Stimulated activated CD4-positive, alpha-beta T cell treated with anti-CD3 and anti-CD28 coated beads, Interleukin-4, amount 100 ng/mL, for 24 hours (primary cell): ENCODE results near the gene TXLNB.

Source experiments
- DNase-seq: peaks from one replicate; pipeline ENCODE4 v3.0.0-alpha.2; 2020

The TXLNB gene

GRCh38 chr6:139291813-139292619 is at the start of gene TXLNB:
TXLNB (minus strand) TSS chr6:139291998; CDS start chr6:139288899, 3,099 bp downstream.
- peak; percentile 90 for DNase-seq

DNA sequence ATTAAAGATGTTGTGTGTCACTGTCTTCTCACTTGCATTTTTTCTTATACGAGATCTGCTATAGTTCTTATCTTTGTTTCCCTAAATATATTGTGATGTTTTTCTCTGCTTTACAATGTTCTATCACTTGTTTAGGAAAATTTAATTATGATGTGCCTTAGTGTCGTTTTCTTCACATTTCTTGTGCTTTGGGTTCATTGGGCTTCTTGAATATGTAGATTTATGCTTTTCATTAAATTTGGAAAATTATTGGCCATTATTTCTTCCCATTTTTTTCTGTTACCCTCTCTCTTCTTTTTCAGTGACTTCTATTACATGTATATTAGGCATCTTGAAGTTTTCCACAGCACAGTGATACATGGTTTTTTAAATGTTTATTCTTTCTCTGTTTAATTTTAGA is 49.3 kb upstream of the TXLNB start:
- DNase-seq: no peak

- DNase-seq: no peak
Observed at GRCh38 chr6:139338795-139339194, 47.0 kb upstream of the TXLNB start.

DNA sequence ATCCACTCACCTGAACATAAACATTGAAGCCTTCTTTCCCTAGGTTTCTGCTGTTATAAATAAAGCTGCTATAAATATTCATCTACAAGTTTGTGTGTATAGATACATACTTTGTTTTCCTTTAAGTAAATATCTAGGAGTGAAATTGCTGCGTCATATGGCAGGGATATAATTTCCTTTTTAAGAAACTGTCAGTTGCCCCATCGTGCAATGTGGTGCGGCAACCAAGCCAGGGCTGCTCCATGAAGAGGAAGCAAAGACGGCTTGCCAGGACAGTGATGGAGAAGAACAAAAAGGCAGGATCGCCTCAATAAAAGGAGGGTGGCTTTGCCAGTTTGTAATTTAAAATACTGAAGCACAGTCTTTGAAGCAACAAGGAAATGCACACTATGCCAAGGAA is 46.0 kb upstream of the TXLNB start:
- no peak for DNase-seq

DNA sequence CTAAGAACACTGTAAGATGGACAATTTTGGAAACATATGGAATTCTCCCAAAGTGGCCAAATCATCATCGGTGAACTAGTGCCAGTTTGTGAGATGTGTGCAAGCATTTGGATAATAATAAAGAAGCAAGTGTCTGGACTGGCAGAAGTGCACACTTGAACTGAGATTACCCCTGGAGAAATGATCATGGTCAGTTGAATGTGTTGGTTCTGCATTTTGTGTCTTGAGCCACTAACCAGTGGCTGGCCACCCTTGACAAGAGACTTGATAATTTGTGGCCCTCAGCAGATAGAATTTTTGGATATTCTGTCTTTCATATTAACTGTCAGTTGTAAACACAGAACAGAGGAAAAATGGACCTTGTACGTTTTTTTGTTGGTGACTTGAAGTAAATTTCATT is 45.2 kb upstream of the TXLNB start:
- DNase-seq: no peak

GRCh38 chr6:139336488-139336887 is 44.7 kb upstream of the TXLNB start:
- no peak for DNase-seq

GRCh38 chr6:139335447-139336210 is 43.8 kb upstream of the TXLNB start:
- DNase-seq: no peak

DNA sequence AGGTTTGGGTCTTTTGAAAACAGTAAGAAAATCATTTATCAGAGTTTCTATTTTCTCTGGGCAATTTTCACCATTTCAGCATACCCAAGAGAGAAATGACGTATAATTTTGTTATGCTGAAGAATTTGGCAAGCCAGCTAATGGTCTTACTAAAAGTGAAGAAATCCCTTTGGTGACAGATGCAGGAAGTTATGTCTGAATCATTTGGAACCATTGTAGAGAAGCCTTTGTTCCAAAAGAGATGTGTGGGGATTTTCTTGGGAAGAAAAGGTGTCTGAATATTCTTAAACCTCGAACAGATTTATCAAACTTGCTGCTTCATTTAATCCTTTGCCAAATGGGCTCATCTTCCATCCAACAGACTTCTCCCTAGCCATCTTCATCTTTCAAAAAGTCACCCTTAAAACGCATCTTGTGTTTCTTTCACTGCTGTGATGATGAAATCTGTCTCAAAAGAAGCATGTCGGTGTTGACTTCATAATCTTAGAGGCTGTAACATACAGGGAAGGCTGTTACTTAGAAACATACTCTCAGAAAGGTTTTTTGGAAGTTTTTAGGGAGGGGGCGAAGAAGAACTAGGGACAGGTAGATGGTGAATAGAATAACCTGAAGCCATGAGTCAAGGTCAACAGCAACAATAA is 43.1 kb upstream of the TXLNB start:
- DNase-seq: no peak

DNA sequence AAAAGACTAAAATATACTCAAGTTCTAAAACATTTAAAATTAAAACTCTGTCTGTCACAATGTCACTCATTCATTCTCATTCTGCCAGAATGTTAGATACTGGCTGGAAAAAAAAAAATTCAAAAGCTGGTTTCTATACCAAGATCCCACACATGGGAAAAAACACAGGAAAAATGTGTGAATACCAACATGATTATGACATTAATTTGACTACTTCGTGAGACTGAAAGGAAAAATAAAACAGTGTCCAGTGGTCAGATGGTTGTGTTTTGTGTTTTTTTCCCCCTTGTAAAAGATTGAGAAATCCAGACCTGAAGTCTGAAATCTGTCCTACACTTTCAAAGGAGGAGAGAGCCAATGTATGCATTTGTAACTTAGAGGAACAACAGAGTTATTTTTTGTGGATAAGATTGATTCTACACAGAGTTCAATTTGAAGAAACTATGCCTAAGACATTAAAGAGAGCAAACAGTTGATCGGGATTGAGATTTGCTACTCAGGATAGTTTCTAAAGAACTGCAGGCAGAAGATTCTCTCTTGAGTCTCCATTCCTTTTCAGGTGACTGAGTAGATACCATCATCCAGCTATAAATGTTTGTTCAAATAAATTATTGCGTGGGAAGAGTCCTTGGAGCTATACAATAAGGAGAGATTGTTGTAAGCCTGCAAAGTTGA is 39.2 kb upstream of the TXLNB start:
- no peak for DNase-seq

- no peak for DNase-seq
Observed at GRCh38 chr6:139330306-139330705, 38.5 kb upstream of the TXLNB start.

- no peak for DNase-seq
Observed at GRCh38 chr6:139329224-139329623, 37.4 kb upstream of the TXLNB start.

GRCh38 chr6:139327038-139327437 is 35.2 kb upstream of the TXLNB start:
- DNase-seq: no peak

GRCh38 chr6:139325686-139326085 is 33.9 kb upstream of the TXLNB start:
- no peak for DNase-seq

GRCh38 chr6:139325125-139325524 is 33.3 kb upstream of the TXLNB start:
- DNase-seq: no peak

DNA sequence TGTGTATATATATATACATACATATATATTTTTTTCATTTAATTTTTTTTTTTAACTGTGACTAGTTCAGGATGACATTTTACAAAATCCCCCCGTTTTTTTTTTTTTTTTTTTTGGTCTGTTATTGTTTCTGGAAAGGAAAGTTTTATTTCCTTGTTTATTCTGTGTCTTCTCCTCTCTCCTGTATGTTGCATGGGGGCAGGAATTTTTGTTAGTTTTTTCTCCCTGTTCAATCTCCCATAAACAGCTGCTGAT is 32.4 kb upstream of the TXLNB start:
- no peak for DNase-seq

DNA sequence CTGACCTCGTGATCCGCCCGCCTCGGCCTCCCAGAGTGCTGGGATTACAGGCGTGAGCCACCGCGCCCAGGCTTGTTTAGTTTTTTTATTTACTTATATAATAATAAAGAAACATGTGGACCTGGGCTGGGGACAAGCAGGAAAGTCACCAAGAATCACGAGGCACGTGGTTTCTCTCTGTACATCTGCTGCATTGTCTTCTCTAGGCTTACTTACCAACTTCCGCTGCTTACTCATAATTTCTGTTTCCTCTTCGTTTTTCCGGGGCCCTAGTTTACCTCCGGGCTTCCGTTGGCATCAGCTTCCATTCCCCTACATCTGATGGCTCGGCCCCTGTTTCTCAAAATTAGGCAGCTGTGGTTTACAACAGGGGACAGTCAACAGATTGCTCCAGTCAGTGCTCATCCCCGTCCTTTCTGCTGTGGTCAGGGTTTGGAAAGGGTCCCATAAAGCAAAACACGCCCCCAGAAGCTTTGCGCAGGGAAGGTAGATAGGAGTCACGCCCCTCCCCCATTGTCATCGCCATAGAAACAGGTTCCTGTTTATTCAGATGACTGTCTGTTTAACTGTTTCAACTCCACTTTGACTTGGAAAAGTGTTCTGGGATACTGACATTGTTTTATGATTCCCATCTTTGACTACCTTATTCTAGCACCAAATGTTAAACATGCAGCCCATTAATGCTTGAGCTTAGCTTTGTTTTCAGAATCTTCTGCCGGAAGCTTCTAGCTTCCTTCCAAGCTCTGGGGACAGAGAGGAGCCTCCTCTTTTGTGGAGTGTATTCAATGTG is 31.9 kb upstream of the TXLNB start:
- DNase-seq: peak; percentile 82

DNA sequence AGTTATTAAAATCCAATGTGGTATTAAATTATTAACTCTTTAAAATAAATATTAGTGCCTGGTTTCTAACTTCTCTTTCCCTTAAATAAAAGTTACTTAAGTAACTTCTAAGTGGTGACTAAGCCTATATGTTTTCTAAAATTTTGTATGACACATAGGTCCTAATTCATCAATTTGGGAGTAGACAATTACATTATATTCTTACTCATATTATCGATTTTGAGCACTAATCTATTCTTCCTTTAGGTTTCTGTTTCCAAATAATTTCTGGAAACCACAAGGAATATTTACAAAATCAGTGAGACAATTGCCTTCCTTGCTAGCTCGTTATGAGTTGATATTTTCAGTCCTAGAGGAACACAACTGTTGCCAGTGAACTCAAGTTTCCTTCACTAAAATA is 28.3 kb upstream of the TXLNB start:
- DNase-seq: no peak

GRCh38 chr6:139316622-139317317 is 25.0 kb upstream of the TXLNB start:
- DNase-seq: no peak

DNA sequence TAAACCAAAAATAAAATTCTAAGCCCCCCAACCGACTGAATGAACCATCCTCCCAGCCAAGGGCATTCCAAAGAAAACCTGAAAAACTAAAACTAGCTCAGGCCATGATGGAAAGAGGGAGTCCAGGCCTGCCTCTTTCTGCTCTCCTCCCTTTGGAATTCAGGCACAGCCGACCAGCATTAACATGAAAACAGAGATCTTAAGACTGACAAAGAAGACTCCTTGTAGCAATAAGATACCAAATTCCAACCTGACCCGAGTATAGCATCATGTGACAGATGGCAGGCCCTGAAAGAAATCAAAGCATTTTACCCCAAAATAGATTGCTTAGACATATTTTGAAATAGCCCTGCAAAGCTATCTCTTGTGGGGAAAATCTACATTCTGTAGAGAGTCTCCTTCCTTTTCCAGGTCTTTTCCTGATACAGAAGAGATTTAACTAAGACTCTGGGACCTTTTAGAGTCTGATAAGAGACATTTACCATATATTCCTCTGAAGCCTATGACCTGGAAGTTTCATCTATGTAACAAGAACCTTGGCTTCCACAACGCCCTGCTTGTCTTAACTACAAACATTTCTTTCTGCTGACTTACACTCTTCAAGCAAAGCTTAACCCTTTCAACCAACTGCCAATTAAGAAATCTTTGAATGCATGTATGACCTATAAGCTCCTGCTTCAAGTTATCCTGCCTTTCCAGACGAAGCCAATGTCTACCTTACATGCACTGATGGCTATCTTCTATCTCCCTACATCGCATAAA is 22.2 kb upstream of the TXLNB start:
- no peak for DNase-seq

DNA sequence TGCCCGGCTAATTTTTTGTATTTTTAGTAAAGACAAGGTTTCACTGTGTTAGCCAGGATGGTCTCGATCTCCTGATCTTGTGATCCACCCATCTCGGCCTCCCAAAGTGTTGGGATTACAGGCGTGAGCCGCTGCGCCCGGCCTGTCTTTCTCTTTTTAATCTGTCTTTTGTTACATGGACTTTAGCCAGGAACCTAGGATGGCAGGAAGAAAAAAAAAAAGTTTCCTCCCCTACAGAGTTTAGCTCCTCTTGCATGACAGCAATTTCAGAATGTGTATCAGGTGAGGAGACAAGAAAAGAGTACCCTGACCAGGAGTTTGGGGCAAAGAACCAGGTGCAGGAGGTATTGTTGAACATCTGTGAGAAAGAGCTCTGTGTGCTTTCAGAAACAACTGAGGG is 21.4 kb upstream of the TXLNB start:
- no peak for DNase-seq

GRCh38 chr6:139311831-139312230 is 20.0 kb upstream of the TXLNB start:
- DNase-seq: no peak
